GDM1 (cell line): Measurements from ENCODE around the gene SPATA31C1.
"Not testable (repeated sequence)": the region's sequence is repeated elsewhere in the genome, so short reads cannot be mapped to it uniquely, and the experiment has no call there.

Experiments used
- DNase-seq: peaks from one replicate; lab custom pipeline; 2025; lab: John Stamatoyannopoulos, UW

SPATA31C1 gene

DNA sequence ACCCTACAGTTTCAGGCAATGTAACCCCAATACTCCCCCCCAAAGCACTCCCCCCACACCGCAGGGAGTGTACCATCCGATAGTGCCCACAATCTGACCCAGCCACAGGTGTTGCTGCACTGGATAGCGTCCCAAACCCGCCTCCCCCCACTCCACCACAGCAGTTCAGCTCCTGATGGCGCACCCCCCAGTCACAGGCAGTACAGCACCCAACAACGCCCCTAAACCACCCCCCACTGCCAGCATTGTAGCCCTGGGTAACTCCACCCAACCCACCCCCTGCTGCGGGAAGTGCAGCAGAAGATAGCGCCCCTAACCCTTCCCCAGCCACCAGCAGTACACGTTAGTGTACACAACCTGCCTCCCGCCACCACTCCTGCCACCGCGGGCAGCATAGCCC is 20.6 kb downstream of the SPATA31C1 start:
- DNase-seq, result not testable (repeated sequence)

DNA sequence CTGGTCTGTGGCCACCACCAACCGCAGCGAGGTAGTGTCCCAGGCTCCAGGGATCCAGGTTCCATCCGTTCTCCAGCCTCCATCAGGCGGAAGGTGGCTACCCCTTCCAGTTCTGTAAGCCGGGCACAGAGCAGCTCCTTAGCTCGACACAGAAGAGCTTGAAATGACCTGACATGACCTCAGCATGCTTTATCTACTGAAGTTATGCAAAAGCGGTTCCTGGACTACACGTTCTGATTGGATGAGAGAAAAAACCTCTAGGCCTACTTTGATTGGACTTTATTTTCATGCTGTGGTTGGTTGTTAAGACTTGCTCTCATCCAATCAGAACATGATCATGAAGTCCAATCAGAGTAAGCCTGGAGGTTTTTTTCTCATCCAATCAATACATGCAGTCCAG is 21.3 kb downstream of the SPATA31C1 start:
- DNase-seq, result not testable (repeated sequence)

DNA sequence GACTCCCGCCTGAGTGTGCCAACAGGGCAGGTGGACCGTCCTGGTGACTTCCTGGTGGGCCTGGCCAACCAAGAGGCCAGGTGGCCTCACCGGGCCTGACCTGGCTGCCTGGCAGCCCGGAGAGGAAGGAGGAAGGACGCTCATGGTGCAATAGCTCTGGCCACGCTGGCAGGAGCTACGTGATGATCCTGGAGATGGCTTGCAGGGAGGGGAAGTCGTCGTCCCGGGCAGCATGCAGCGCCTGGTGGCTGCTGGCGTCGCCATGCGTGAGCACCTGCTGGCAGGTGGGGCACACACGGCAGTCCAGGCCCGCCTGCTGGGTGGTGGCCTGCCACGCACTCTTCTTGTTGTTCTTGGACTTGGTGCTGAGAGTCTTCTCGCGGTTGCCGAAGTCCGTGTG is 26.3 kb downstream of the SPATA31C1 start:
- DNase-seq, result no peak

DNA sequence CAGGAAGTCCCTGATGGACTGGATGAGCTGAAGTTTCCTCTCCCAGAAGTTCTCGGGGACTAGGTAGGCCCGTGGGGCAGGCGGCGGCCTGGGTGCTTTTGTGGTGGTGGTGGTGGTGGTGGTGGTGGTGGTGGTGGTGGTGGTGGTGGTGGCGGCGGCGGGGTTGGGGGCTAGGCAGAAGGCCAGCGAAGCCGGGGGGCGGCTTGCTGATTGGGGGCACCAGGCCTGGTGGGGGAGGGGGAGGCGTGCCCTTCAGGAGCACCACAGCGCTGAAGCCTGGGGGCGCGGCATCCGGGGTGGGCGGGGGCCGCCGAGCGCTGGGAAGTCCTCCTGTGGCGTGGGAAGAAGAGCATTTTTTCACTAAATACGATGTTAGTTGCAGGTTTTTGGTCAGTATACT is 26.9 kb downstream of the SPATA31C1 start:
- DNase-seq, result no peak

DNA sequence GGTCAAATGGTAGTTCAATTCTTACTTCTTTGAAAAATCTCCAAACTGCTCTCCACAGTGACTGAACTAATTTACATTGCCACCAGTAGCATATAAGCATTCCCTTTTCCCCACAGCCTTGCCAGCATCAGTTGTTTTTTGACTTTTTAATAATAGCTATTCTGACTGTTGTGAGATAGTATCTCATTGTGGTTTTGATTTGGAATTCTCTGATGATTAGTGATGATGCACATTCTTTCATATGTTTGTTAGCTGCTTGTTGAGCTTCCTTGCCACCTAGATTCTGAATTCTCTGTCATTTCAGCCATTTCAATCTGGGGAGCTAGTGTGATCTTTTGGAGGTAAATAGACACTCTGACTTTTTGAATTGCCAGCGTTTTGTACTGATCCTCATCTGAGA is 32.5 kb downstream of the SPATA31C1 start:
- no peak for DNase-seq

DNA sequence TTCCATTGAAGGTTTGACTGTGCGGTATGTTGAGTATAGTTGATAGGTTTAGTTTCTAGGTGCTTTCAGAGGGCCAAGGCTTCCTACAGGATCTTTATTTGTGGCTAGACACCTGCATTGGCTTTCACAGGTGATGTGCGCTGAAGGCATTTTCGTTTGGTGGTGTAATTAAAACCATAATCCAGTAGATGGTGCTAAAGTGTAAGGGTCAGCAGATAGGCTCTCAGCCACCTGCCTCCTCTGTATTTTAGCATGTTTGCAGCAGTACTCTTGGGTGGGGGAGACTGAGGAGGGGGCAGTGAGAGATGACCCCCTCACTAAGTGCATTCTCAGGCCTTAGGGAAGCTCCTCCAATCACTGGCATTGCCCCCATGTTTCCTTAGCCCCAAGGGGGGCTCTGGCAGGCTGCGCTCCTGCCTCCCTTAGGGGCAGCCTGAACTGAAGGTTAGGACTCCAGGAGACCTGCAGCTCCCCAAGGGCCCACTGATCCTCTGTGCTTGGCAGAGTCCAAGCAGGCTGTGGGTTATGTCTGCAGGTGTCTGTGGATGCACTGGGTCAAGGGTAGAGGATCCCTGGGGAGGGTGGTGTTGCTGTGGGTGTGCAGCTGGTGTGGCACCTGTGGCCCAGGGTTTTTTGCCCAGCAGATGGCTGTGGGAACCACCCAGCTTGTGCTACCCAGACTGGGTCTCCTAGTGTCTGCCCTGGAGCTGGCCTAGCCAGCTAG is 33.2 kb downstream of the SPATA31C1 start:
- no peak for DNase-seq

DNA sequence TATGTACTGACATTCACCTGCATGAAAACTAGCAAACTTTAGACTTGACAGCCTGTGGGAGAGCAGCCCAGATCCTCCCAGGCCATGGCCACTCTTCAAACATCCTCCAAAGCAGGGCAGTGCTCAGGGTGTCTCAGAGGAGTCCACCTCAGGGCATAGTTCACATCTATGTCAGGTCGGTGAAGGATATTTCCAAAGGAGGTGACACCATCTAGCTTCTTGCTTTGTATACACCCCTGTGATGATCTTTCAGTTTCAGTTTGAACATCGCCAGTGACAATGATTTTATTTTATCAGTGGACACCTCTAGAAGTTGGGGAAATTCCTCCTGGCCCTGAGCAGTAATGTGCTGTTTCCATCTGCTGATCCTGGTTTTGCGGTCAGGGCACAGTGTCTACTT is 36.5 kb downstream of the SPATA31C1 start:
- no peak for DNase-seq

DNA sequence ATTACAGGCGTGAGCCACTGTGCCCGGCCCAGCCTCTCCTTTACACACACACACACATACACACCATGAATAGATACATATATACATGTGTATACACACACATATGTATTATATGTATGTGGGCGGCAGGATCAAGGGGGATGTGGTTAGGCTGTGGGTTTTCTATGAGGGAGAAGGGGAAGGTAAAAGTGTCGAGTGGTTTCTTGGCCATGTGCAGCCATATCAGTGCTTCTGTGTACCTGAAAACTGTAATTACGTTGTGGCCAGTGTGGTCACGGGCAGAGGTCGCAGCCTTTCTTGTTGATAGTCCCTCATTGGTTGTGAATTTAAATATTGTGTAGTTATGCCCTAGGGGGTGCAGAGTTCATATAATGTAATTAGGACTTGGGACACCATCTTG is 40.1 kb downstream of the SPATA31C1 start:
- no peak for DNase-seq

DNA sequence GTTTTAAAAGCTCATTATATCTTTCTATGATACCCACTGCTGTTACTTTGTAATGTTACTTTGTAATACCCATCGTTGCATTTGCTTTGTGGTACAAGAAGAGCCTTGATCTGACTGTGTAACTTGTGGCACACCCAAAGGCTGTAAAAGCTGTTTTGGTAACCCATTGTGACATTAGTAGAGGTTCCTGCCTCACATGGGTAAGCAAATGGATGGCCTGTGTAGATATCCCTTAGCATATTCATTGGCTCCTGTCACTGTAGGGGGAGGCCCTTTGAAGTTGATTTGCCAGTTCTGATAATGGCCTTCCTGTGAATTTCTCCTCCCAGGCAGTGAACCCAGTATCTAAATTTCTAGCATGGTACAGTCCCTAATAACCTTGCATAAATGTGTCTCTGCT is 40.8 kb downstream of the SPATA31C1 start:
- DNase-seq, result no peak

DNA sequence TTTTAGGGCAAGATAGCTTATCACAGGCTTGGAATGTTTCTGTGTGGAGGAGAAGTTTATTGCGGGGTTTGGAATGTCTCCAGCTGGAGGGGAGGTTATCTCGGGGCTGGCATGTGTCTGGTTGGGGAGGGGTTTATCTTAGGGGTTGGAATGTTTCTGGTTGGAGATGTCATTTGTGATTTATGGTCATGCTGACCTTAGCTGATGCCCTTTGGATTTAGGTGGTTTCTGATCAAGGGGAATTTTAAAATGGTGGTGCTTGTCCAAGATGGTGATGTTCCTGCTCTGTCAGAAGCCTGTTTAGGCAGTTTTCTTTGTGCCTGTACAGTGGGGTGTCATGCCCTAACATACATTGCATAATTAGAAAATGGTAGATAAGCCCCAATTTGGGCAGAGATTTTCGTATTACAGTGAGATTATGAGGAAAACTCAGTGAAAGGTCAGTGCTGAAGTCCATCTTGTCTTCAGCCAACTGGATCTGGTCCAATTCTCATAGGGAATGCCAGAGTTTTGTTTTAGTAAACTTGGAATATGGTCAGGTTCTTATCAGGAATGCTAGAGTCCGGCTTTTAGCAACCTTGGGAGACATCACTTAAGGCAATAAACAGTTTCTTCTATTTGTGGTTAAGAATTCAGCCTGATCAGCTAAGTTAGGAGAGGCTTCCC is 42.3 kb downstream of the SPATA31C1 start:
- no peak for DNase-seq

DNA sequence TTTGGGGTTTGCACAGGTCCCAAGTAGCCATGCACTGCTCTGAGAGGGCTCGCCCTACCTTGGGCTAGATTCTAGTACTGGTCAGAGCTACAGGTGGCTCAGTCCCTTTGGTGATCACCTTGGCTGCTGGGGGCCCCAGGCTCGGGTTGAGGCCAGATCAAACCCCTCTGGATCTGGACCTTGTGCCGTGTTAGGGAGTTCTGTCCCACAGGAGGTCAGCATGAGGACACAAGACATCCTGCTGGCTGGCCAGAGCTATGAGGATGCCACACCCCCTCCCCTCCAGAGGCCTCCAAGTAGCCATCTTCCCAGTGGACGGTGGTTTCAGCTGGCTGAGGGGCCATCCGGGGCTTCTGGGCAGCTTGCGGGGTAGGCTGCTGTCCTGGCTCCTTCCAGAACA is 46.0 kb downstream of the SPATA31C1 start:
- no peak for DNase-seq

DNA sequence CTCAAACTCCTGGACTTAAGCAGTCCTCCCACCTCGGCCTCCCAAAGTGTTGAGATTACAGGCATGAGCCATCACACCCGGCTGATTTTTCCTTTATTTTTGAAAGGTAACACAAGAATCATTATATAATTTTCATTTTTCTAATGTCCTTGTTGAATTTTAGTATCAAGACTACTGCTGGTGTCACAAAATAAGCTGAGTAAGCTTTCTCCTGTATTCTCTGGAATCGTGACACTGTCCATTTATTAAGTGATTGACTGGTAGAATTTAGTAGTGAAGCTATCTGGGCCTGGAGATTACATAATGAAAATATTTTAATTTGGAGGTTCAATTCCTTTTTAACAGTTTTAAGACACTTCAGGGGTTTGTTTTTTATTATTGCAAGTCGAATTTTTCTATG is 47.1 kb downstream of the SPATA31C1 start:
- no peak for DNase-seq

DNA sequence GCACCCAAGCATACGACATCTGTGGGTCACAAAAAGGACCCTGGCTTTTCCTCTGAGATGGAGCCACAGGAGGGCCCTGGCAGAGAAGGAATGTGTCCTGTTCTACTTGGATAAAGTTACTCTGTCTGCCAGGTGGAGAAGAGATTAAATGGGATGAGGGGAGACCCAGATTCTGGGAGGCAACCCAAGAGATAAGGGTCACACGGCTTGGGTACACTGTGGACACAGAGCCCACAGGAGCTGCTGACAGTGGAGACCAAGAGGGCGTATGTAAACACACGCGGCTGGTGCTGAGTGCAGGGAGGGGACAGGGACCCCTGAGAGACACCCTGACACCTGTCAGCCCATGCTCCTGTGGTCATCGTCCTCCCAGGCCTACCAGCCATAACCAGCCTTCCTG is 50.4 kb downstream of the SPATA31C1 start:
- DNase-seq, result no peak

DNA sequence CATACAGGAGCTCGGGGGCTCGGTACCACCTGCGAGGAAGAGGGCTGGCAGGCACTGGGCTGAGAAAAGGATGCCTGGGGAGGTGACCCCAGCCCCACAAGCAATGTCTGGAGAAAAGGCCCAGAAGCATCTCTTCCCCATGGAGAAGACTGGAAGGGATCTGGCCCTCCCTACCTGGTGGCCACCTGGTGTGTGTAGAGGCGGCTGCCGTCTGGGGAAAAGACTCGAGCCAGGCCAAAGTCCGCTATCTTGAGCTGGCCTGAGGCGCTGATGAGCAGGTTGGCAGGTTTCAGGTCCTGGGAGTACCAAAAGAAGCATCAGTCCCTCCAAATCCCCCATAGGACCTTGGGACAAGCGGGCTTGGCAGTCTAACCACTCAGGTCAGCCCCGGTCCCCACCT is 52.8 kb downstream of the SPATA31C1 start:
- no peak for DNase-seq

DNA sequence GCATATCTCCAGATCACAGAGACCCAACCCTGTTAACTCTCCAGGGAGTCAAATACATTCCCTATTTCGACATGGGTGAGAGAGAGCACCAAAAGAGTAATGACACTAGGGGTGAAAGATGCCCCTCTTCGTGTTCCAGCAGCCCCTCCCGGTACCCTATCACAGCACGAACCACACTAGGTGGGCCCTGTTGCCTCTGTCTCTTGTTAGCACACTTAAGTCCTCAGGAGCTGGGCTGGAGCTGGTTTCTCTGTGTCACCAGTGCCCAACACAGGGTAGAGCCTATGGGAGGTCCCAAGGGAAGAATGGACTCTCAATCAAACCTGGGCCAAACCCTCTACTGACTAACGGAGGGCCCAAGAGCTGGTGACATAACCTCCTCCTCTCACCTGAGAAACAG is 55.4 kb downstream of the SPATA31C1 start:
- no peak for DNase-seq
